ENCODE data around the gene SHD.
"Not testable (repeated sequence)": the region's sequence is repeated elsewhere in the genome, so short reads cannot be mapped to it uniquely, and the experiment has no call there.

The SHD gene

GRCh38 chr19:4278419-4279266 is at the start of gene SHD:
Gene SHD (plus strand): TSS chr19:4279266. CDS start chr19:4280064, 798 bp downstream.
- no peak for FAIRE-seq
- DNase-seq (ENCODE audit: extremely low spot score, insufficient read length, low read depth) = no peak

- FAIRE-seq; DNase-seq (ENCODE audit: extremely low spot score, insufficient read length, low read depth): not testable (repeated sequence)
These were observed 48.8 kb upstream of the SHD start for GRCh38 chr19:4230237-4230636.

GRCh38 chr19:4231521-4231920 is 47.5 kb upstream of the SHD start:
- DNase-seq (ENCODE audit: extremely low spot score, insufficient read length, low read depth); FAIRE-seq: not testable (repeated sequence)

- not testable (repeated sequence) for DNase-seq (ENCODE audit: extremely low spot score, insufficient read length, low read depth); FAIRE-seq
These were observed 46.9 kb upstream of the SHD start for GRCh38 chr19:4232139-4232538.

- FAIRE-seq (no peak), DNase-seq (ENCODE audit: extremely low spot score, insufficient read length, low read depth) (no peak)
These were observed 46.3 kb upstream of the SHD start for GRCh38 chr19:4232614-4233281.

- FAIRE-seq (peak; percentile 71), DNase-seq (ENCODE audit: extremely low spot score, insufficient read length, low read depth) (no peak)
These were observed 45.7 kb upstream of the SHD start for GRCh38 chr19:4233282-4233853.

- DNase-seq (ENCODE audit: extremely low spot score, insufficient read length, low read depth) (no peak), FAIRE-seq (no peak)
These were observed 44.8 kb upstream of the SHD start for GRCh38 chr19:4234142-4234861.

- FAIRE-seq (no peak), DNase-seq (ENCODE audit: extremely low spot score, insufficient read length, low read depth) (no peak)
These were observed 44.2 kb upstream of the SHD start for GRCh38 chr19:4234862-4235201.

- FAIRE-seq; DNase-seq (ENCODE audit: extremely low spot score, insufficient read length, low read depth): not testable (repeated sequence)
These were observed 41.6 kb upstream of the SHD start for GRCh38 chr19:4237510-4237909.

- FAIRE-seq (no peak), DNase-seq (ENCODE audit: extremely low spot score, insufficient read length, low read depth) (no peak)
These were observed 40.2 kb upstream of the SHD start for GRCh38 chr19:4238831-4239230.

- DNase-seq (ENCODE audit: extremely low spot score, insufficient read length, low read depth) (no peak), FAIRE-seq (peak; percentile 9)
These were observed 37.1 kb upstream of the SHD start for GRCh38 chr19:4241824-4242430.

- not testable (repeated sequence) for DNase-seq (ENCODE audit: extremely low spot score, insufficient read length, low read depth); FAIRE-seq
These were observed 33.1 kb upstream of the SHD start for GRCh38 chr19:4245938-4246337.

GRCh38 chr19:4246767-4247593 is 32.1 kb upstream of the SHD start, which contains the start of gene YJU2:
Gene YJU2 (plus strand): TSS chr19:4247080. CDS start chr19:4247147, 67 bp downstream.
- DNase-seq (ENCODE audit: extremely low spot score, insufficient read length, low read depth) (peak; percentile 99), FAIRE-seq (peak; percentile 97)

GRCh38 chr19:4256563-4256962 is 22.5 kb upstream of the SHD start:
- no peak for FAIRE-seq
- no peak for DNase-seq (ENCODE audit: extremely low spot score, insufficient read length, low read depth)

- FAIRE-seq = no peak
- DNase-seq (ENCODE audit: extremely low spot score, insufficient read length, low read depth) = no peak
These were observed 22.0 kb upstream of the SHD start for GRCh38 chr19:4257025-4257424.

GRCh38 chr19:4258181-4258580 is 20.9 kb upstream of the SHD start:
- FAIRE-seq (no peak), DNase-seq (ENCODE audit: extremely low spot score, insufficient read length, low read depth) (no peak)

GRCh38 chr19:4260613-4261191 is 18.4 kb upstream of the SHD start:
- no peak for FAIRE-seq

GRCh38 chr19:4264812-4265211 is 14.3 kb upstream of the SHD start:
- no peak for DNase-seq (ENCODE audit: extremely low spot score, insufficient read length, low read depth)
- no peak for FAIRE-seq

More at GRCh38 chr19:4260613-4261191, 18.4 kb upstream of the SHD start:
- DNase-seq (ENCODE audit: extremely low spot score, insufficient read length, low read depth) = no peak
